Lung microvascular endothelial cell (primary cell): ENCODE data around the gene SOWAHD. TPM values are rescaled to one million over a fixed set of nuclear protein-coding genes. Genes with fewer than 3 reads are reported as not detected.
"Not testable (repeated sequence)": the region's sequence is repeated elsewhere in the genome, so short reads cannot be mapped to it uniquely, and the experiment has no call there.

Experiments
- DNase-seq, 2 donors: peaks; one replicate each; pipeline versions ENCODE4 v3.0.0 to v3.0.0-alpha.2; 2010; ENCODE audit warnings: low read depth in 2 of 2
- total RNA-seq: library from RNA; depleted of rRNA; stranded (reverse); fragments of >200 nt; gene quantifications from 2 replicates; pipeline ENCODE4 v1.2.1, GENCODE V29; 2014

SOWAHD gene
- total RNA-seq, 1 donor from 2014 or later, result not detected

DNA sequence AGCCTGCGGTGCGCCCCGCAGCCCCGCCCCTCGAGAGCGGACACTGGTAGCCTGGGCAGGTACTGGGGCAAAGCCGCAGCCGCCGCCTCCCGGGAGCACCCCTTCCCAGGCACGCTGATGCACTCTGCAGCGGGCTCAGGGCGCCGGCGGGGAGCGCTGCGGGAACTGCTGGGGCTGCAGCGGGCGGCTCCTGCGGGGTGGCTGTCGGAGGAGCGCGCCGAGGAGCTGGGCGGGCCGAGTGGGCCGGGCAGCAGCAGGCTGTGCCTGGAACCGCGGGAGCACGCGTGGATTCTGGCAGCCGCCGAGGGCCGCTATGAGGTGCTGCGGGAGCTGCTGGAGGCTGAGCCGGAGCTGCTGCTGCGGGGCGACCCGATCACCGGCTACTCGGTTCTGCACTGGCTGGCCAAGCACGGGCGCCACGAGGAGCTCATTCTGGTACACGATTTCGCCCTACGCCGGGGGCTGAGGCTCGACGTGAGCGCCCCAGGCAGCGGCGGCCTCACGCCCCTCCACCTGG lies 401 bp downstream of the SOWAHD start:
- peak in 1 of 2 donors; percentile 7 for DNase-seq

DNA sequence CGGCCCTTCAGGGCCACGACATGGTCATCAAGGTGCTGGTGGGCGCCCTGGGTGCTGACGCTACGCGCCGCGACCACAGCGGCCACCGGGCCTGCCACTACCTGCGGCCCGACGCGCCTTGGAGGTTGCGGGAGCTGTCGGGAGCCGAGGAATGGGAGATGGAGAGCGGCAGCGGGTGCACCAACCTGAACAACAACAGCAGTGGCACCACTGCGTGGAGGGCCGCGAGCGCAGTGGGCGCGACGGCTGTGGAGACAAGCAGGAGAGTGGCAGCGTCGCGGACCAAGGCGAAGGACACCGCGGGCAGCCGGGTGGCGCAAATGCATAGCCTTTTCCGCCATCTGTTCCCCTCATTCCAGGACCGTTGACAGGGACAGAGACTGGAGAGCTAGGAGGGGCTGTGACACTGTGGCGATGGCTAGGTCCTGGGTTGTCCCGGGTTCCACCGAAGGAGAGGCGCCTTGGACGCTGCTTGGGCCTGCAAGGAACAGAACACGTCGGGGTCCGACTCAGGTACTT lies 919 bp downstream of the SOWAHD start:
- no peak for DNase-seq

DNA sequence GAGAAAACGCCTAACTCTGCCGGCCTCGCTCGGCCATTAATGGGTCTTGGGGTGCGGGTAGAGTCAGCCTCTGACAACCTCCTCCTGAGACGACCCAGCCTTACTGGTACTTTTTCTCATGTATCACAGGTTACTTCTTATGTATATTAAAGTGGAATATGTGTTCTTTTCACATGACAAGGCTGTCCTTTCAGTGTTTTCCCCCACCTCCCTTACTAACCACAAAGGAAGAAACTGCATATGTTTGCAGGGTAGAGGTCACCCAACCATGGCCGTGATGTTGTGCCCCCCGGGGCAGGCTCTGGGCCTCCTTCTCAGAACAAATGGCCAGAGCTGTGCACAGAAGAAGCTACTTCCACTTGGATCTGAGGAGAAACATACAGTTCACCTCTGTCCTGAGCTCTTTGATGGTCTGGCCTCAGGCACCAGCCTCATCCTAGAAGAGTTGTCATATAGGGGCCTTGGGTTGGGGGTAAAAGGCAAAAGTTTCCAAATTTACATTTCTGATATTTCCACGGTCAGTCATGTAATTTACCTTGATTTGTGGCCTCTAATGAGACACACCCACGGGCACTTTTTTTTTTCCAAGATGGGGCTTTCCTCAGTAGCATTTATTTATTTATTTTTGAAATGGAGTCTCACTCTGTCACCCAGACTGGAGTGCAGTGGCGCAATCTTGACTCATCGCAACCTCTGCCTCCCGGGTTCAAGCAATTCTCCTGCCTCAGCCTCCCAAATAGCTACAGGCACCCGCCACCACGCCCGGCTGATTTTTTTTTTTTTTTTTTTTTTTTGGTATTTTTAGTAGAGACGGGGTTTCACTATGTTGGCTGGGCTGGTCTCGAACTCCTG lies 1.9 kb downstream of the SOWAHD start:
- no peak for DNase-seq

DNA sequence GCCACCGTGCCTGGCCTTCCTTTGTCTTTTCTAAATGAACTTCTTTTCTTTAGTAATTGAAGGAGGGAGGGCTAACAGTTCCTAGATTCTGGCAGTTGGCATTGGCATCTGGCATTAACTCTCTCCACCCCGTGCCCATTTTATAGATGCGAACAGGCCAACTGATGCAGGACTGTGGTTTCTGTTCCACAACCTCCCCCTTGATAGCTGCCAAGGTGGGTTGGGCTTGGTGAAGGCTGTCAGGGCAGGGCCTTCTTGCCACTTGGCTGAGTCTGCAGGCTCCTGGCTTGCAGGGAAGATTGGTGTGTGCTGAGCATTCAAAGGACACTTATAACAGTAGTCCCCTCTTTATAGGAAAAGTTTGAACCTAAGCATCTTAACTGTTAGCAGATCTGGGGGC lies 4.3 kb downstream of the SOWAHD start:
- DNase-seq, result no peak

DNA sequence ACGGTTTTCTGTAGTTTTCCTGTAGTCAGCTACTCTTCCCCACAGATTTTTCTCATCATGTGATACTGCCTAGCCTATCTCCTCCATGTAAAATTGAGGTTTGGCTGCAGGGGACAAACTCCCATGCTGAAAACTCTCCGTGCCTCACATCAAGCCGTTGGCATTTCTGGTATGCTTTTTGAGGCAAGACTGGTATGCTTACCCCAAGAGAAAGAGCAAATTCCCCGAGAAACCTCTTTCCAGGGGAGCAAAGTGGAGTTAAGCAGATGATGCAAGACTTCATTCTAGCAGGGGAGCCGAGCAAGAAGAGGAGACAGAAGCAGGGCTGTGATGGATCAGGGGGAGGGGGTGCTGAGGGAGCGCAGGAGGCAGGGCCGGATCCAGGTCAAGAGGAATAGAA lies 4.8 kb downstream of the SOWAHD start:
- no peak for DNase-seq

DNA sequence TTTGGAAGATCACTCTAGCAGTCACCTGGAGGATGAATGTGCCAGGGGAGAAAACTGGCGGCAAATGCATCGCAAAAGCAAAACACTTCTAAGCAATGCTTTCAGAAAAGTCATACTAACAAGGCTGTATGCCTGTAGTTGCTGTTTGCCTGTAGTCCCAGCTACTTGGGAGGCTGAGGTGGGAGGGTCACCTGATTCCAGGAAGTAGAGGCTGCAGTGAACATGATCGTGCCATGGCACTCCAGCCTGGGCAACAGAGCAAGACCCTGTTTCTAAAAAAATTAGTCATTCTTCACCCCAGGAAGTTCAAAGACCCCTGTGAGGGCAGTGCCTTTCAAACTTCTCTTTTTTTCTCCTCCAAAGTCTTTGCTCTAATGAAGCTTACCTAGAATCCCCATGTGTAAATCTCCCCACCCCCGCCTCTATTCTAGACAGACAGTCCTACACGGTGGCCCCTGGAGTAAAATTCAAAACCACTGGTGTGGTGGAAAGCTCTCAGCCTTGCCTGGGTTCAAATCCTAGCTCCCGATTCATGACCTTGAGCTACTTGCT lies 5.5 kb downstream of the SOWAHD start:
- no peak for DNase-seq

DNA sequence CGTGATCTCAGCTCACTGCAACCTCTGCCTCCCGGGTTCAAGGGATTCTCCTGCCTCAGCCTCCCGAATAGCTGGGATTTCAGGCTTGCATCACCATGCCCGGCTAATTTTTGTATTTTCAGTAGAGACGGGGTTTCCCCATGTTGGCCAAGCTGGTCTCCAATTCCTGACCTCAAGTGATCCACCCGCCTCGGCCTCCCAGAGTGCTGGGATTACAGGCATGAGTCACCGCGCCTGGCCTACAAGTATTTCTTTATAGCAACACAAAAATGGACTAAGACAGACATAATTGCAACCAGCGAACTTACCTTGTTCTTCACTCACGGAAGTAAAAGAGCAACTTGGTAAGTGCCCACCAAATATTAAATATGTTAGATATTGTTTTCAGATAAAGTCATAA lies 10.0 kb downstream of the SOWAHD start:
- not testable (repeated sequence) for DNase-seq

DNA sequence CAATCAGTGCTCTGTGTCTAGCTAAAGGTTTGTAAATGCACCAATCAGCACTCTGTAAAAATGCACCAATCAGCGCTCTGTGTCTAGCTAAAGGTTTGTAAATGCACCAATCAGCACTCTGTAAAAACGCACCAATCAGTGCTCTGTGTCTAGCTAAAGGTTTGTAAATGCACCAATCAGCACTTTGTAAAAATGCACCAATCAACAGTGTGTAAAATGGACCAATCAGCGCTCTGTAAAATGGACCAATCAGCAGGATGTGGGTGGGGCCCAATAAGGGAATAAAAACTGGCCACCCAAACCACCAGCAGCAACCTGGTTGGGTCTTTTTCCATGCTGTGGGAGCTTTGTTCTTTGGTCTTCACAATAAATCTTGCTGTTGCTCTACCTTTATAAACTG lies 11.0 kb downstream of the SOWAHD start:
- DNase-seq, result not testable (repeated sequence)

DNA sequence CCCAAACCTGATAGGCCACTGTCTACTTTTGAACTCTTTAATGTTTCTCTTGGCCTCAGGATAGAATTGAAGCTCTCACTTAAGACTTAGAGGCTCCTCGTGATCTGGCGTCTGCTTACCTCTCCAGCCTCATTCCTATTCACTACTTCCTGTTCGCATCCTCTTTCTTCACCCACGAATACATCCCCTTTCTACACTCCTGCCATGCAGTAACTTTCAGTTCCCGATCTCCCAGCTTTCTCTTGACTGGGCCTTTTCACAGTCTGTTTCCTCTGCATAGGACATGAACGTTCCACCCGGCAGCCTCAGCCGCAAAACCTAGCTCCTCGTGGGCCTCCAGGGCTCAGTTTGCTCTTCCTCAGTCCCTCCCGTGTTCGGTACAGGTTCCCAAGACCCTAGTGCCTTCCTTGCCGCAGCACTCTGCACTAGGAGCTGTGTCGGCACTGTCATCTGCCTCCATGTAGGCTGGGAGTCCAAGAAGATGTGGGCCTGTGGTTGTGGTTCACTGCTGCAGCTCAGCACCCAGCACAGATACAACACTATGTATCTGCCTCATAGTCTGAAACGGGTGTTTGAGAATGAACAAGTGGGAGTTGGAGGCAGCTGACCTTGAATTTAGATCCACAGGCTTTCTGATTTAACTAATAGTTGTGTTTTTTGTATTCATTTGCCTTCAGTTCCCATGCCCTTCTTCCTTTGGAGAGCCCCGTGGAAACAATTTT lies 17.3 kb downstream of the SOWAHD start:
- no peak for DNase-seq

DNA sequence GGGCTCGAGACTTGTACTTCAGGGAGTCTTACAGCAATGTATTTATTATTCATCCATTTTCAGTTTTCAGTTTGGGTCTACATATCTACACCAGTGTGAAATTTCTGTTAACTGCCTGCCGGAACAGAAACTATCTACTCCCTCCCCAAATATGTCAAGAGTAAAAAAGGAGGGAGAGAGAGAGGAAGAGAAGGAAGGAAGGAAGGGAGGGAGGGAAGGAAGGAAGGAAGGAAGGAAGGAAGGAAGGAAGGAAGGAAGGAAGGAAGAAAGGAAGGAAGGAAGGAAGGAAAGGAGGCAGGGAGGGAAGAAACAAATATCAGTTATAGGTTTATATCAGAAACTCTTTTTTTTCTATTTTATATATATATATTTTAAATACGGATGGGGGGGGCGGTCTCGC lies 20.4 kb downstream of the SOWAHD start:
- no peak for DNase-seq

DNA sequence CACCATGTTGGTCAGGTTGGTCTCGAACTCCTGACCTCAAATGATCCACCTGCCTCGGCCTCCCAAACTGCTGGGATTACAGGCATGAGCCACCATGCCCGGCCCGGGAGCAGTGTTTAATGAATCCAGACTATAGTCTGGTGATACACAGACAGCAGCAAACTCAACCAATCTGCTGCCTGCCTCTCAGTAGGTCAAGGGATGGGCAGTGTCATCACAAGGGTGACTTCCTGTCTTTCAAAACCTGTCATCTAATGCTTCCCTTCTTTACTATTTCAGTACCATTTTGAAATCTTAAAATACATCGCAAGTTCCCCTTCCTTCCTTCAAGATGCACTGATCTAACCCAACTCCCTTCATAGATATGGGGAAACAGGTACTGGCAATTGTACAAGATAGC lies 24.6 kb downstream of the SOWAHD start:
- DNase-seq, result no peak

DNA sequence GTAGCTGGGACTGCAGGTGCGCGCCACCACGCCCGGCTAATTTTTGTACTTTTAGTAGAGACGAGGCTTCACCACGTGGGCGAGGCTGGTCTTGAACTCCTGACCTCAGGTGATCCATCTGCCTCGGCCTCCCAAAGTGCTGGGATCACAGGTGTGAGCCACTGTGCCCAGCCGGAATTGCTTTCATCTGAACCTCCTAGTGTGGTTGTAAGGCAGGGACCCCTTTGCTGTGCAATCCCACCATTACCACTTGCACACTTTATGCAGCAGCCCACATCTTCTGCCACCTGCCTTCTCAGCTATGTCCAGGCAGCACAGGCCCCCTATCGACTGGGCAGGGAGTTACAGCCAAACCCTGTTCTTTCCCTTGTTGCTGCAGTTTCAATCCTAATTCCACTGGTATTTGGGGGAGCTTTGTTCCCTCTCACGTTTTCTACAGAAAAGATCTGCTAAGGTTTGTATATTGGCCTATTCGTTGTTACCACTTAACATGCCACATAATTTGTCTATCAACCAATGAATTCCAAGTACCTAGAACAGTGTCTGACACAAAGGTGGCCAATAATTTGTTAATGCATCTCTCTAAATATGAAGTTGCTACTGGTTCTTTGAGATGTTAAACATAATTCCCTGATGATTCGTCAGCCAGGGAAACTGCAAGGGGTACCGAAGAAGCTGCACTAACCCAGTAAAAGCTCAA lies 26.5 kb downstream of the SOWAHD start:
- DNase-seq, result peak; percentile 41 to 56

DNA sequence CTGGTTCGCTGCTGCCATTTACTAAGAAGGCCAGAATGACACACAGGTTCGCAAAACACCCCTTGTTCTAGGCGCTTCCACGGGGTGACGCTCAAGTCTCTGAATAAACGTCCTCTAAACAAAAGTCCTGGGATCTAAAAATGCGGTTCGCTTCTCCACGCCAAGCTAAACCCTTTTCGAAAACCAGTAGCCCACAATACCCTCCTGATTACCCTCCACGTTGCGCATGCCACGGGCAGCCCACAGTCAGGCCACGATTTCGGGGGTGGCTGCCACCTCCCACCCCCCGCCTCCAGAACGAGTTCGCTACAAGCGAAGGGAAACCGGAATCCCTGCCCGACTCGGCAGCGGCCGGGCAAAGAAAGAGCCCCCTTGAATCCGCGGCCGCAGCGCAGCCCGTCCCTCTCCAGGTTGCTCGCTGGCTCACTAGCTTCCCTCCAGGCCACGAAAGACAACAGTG lies 32.6 kb downstream of the SOWAHD start:
- DNase-seq, result peak; percentile 72

DNA sequence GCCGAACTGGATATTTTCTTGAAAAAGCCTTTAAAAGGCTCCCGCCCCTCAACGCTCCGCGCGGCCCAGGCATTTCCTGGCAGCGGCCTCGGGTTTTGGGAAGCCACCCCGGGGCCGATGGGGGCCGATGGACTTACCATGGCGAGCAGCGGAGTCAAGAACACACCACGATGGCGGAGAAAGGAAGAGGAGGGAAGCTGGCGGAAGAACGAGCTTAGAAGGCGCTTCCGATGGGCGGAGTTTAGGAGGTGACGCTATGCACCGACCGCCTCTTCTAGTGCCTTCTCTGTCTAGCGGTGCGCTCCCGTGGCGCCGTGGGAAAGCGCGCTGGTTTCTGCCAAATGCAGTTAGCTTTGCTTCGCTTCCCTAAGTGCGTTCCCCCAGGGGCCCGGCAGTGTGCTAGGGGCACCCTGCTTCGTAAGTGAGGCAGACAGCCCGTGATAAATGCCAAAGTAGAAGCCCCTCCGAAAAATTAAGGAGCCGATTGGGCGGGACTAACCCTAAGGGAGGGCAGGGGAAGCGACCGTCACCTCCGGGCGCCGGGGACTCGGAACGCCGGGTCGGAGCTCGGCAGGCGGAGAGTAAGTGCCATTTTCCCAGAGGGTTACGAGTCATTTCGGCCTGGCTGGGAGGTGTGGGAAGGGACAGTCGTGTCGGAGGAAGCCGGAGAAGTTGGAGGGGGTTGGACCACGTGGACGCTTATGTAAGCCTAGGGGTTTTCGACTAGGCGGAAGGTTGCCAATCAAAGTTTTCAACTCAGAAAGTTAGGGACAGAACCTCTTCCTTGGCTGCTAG lies 33.2 kb downstream of the SOWAHD start, which contains the start of gene RPL39:
Gene RPL39 (minus strand): TSS at position 194 of the 795 bp plus-strand sequence. CDS start 54 bp downstream, at position 140.
- peak; percentile 92 to 93 for DNase-seq

DNA sequence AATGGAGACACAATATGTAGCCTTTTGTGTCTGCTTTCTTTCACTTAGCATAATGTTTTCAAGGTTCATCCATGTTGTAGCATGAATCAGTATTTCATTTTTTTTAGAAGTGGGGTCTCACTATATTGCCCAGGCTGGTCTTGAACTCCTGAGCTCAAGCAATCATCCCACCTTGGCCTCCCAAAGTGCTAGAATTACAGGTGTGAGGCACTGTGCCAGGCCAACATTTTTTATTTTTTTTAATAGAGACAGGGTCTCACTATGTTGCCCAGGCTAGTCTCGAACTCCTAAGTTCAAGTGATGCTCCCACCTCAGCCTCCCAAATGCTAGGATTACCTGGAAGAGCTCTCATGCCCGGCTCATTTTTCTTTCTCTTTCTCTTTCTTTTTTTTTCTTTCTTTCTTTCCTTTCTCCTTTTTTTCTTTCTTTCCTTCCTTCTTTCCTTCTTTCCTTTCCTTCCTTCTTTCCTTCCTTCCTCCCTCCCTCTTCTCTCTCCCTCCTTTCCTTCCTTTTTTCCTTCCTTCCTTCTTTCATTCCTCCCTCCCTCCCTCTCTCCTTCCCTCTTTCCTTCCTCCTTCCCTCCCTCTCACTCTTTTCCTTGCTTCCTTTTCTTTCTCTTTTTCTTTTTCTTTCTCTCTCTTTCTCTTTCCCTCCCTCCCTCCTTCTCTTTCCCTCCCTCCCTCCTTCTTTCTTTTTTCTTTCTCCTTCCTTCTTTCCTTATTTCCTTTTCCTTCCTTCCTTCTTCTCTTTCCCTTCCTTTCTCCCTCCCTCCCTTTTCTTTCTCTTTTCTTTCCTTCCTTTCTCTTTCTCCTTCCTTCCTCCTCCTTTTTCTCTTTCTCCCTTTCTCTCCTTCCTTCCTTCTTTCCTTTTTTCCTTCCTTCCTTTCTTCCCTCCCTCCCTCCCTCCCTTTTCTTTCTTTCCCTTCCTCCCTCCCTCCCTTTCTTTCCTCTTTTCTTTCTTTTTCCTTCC lies 43.1 kb downstream of the SOWAHD start:
- no peak for DNase-seq

DNA sequence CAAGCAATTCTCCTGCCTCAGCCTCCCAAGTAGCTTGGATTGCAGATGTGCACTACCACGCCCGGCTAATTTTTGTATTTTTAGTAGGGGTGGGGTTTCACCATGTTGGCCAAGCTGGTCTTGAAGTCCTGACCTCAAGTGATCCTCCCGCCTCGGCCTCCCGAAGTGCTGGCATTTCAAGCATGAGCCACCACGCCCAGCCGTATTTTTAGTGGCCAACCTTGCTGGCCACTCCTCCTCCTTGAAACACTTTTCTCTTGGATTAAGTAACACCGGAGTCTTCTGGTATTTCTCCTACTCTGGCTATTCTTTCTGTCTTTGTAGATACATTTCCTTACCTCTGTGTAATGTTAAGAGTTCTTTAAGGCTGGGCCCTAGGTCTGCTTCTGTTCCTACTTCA lies 44.2 kb downstream of the SOWAHD start:
- no peak for DNase-seq

DNA sequence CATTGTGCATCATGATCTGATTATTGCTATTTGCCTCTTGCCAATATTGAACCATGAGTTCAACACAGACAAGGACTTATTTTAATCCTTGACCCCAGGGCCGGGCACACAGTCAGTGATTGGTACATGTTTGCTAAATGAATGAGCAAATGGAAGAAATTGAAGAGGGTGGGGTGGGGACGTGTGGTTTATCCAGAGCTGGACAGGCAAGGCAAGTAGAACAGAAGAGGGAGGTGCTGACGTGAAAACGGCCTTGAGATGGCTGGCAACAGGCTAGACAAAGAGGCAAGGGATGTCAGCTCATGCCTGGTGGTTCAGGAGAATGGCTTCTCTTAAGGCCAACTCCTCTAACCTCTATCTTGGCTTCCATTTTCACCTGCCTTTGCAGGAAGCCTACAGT lies 50.1 kb downstream of the SOWAHD start:
- DNase-seq, result not testable (repeated sequence)

DNA sequence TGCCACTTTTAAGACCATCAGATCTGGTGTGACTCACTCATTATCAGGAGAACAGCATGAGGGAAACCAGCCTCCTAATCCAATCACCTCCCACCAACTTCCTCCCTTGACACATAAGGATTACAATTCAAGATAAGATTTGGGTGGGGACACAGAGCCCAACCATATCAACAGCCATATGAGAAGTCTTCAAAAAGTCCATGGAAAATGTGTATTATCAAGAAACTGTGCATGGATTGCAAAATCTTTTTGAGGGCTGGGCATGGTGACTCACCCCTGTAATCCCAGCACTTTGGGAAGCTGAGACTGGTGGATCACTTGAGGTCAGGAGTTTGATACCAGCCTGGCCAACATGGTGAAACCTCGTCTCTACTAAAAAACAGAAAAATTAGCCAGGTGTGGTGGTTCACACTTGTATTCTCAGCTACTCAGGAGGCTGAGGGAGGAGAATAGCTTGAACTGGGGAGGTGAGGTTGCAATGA lies 50.8 kb downstream of the SOWAHD start:
- no peak for DNase-seq
